ENCODE data around the gene NKX2-8.

NKX2-8 gene

DNA sequence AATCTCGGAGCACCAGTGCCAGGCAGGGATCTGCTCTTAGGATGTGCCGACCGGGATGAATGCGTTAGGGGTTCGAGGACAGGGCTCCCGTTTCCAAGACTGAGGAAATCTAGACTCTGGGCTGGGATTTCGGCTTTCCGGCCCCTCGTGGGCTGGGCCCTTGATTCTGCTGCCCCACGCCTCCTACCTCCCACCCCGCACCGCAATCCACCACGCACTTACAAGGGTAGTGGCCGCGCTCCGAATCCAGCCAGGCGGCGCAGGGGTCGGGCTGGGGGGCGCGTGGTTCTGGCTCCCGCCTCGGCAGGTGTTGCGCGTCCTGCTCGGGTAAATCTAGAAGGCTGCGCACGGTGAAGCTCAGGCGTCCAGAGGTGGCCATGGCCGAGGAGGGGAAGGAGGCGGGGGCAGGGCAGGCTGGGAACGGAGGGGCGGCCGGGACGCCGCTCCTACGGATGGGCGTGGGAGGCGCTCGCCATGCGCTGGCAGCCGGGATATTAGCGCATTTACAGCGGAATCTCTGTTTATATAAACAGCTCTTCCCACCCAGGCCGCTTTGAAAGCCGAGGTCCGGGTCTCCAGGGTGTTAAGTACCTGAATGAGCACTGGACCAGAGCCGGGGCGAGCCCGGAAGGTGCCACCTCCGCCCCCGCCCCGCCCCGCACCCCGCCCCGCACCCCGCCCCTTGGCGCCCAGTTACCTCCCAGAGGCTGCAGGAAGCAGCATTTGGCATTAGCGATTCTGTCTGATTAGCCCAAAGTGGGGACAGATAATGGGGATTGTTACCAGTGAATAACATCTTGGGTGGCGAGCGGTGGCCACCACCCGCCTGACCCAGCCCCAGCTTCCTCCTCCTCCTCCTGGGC lies at the start of gene NKX2-8:
Gene NKX2-8, minus strand, starts transcription at position 604 of the 863 bp plus-strand sequence. Its CDS starts 225 bp downstream, at position 379.
- Mint-ChIP-seq H3K27ac (no peak within 1 kb of the TSS), H3K36me3 (ENCODE audit: low read depth) (no peaks in the 10 kb centered on the region), H3K27me3 (peaks cover 86% of the 10 kb centered on the region), H3K4me1 (ENCODE audit: low read depth) (peaks cover 4% of the 10 kb centered on the region), H3K9me3 (no peaks in the 10 kb centered on the region), H3K4me3 (peak within 1 kb of the TSS; percentile 4)
- no peak for DNase-seq

DNA sequence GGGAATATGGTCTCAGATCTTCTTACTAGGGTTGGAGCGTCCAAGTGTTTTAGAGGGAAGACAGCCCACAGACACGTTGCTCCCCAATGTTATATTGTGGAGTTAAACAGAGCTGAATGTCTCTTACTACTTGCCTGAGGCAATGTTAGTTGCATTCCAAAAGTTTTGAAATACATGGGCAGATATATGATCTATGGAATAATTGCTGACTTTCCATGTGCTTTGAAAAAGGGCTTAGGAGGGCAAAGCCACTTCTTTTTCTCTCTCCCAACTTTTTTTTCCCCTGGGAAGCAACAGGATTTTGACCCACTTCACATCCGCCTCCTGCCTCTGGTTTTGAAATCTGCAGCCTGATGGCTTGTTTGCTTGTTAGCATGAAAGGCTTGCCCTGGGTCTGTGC lies 45.6 kb upstream of the NKX2-8 start:
- Mint-ChIP-seq H3K27me3 (peaks cover 25% of the 10 kb centered on the region), H3K9me3 (no peaks in the 10 kb centered on the region), H3K36me3 (ENCODE audit: low read depth) (no peaks in the 10 kb centered on the region), H3K4me3 (no peak overlapping the region), H3K4me1 (ENCODE audit: low read depth) (no peaks in the 10 kb centered on the region), H3K27ac (no peak overlapping the region)
- no peak for DNase-seq

DNA sequence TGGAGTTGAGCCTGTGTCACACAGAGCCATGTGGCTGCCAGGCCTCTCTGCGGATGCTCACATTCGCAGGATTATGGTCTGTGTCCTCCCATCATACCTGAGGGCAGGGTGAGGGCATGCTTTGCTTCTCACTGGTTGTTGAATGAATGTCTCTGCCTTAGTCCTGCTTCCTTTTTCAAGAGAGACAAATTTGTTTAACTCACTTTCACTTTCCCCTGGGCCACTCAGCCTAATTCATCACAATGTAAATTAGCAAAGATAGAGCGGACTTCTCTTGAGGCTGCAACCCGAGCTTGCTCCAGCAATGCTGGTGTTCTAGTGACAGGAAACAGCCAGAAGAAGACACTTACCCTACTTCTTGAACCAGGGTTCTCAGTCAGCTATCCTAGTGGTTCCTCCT lies 43.7 kb upstream of the NKX2-8 start:
- no peaks in the 10 kb centered on the region for H3K36me3 Mint-ChIP-seq (ENCODE audit: low read depth)
- no peaks in the 10 kb centered on the region for H3K4me1 Mint-ChIP-seq (ENCODE audit: low read depth)
- H3K9me3 Mint-ChIP-seq = no peaks in the 10 kb centered on the region
- H3K27ac Mint-ChIP-seq = no peak overlapping the region
- H3K27me3 Mint-ChIP-seq = peaks cover 22% of the 10 kb centered on the region
- no peak overlapping the region for H3K4me3 Mint-ChIP-seq
- no peak for DNase-seq

DNA sequence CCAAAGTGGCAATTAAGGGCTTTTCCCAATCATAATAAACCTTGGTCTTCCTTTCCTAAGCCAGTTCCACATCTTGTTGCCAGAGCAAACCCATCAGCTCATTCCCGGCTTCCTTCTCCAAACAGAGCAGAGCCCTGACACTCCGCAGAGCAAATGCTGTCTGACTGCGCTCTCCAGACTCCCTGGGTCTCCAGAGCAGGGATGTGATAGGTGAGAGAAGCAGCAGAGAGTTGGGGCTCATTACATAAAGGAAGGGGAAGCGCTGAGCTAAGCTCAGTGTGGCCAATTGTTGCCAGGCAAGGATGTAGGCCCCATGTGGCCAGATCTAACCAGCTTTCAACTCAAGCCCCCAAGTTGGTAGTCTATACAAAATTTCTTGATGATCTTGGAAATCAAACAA lies 43.0 kb upstream of the NKX2-8 start:
- no peak for DNase-seq
- no peak overlapping the region for H3K27ac Mint-ChIP-seq
- H3K36me3 Mint-ChIP-seq (ENCODE audit: low read depth) = no peaks in the 10 kb centered on the region
- peaks cover 19% of the 10 kb centered on the region for H3K27me3 Mint-ChIP-seq
- H3K9me3 Mint-ChIP-seq = peaks cover 5% of the 10 kb centered on the region
- no peaks in the 10 kb centered on the region for H3K4me1 Mint-ChIP-seq (ENCODE audit: low read depth)
- no peak overlapping the region for H3K4me3 Mint-ChIP-seq

DNA sequence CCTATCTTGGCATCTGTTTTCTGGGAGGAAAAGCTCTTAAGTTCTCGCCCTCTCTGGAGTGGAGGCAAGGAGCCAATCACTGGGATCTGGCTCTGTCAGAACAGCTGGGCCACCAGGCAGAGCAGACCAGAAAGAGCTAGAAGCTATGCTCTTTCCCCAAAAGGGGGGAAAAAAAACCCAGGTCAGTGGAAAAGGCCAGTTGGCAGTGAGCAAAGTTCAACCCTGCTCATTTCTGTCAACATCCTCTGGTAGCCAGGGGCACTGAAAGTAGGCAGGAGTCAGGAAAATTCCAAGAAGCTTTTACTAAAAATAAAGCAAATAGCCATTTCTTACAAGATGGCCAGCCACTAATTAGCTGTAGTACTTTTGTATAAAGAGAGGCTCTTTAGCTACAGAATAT lies 42.6 kb upstream of the NKX2-8 start:
- Mint-ChIP-seq H3K36me3 (ENCODE audit: low read depth) (no peaks in the 10 kb centered on the region), H3K4me3 (no peak overlapping the region), H3K4me1 (ENCODE audit: low read depth) (no peaks in the 10 kb centered on the region), H3K27me3 (peaks cover 19% of the 10 kb centered on the region), H3K27ac (no peak overlapping the region), H3K9me3 (peaks cover 6% of the 10 kb centered on the region)
- no peak for DNase-seq

DNA sequence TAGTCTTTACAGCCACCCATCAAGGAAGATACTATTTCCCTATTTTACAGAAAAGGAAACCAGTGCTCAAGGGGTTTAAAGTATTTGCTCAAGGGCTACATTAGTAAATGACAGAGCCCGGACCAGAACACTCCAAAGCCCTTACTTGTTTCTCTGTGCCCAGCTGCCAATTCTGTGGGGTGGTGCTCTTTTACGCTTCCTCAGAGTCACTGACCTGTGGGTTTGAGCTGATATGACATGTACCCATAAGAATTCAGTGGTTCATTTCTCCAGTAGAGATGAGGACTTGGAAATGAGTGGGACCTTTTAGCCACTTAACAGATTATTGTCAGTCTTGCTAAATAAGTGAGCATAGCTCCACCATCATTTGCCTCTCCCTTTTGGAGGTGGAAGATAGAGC lies 37.4 kb upstream of the NKX2-8 start:
- Mint-ChIP-seq H3K4me3 (no peak overlapping the region), H3K4me1 (ENCODE audit: low read depth) (no peaks in the 10 kb centered on the region), H3K27me3 (peaks cover 4% of the 10 kb centered on the region), H3K27ac (no peak overlapping the region), H3K9me3 (peaks cover 6% of the 10 kb centered on the region), H3K36me3 (ENCODE audit: low read depth) (no peaks in the 10 kb centered on the region)
- DNase-seq = no peak

DNA sequence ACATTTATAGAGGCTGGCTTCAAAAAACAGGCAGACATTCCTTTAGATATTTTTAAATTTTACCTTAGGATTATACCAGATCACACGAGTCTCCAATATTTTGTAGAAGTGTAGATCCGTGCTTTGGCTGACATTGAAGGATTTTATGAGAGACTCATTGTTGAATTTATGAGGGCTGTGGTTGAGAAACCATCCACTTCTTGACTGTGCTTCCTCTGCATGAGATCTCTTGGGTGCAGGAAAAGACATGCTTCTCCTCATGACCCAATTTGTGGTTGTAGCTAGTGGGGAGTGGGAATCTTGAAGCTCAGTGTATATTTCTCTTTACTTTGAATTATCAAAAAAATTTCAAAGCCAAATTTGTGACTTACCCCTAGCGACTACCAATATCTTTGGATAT lies 36.7 kb upstream of the NKX2-8 start:
- Mint-ChIP-seq H3K9me3 (peaks cover 9% of the 10 kb centered on the region), H3K36me3 (ENCODE audit: low read depth) (no peaks in the 10 kb centered on the region), H3K27ac (no peak overlapping the region), H3K4me1 (ENCODE audit: low read depth) (no peaks in the 10 kb centered on the region), H3K27me3 (peaks cover under 1% of the 10 kb centered on the region), H3K4me3 (no peak overlapping the region)
- DNase-seq = no peak

DNA sequence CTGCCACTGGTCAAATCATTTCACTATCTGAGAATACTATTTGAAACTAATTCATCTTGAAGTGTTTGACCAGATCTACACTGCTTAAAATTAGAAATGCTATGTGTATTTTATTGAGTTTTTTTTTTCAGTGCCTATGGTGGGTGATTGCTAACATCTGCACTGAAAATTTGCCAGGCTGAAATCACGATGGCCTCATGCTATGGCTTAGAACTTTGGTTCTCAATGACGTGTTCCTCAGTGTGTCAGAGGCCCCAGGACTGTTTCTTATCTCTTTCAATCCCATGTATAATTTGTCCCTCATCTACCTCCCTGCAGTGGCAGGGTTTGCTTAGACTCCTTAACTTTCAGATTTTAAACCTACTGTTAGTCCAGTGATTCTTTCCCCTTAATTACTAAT lies 36.2 kb upstream of the NKX2-8 start:
- DNase-seq = no peak
- Mint-ChIP-seq H3K27ac (no peak overlapping the region), H3K27me3 (no peaks in the 10 kb centered on the region), H3K9me3 (peaks cover 12% of the 10 kb centered on the region), H3K4me3 (no peak overlapping the region), H3K36me3 (ENCODE audit: low read depth) (no peaks in the 10 kb centered on the region), H3K4me1 (ENCODE audit: low read depth) (no peaks in the 10 kb centered on the region)

DNA sequence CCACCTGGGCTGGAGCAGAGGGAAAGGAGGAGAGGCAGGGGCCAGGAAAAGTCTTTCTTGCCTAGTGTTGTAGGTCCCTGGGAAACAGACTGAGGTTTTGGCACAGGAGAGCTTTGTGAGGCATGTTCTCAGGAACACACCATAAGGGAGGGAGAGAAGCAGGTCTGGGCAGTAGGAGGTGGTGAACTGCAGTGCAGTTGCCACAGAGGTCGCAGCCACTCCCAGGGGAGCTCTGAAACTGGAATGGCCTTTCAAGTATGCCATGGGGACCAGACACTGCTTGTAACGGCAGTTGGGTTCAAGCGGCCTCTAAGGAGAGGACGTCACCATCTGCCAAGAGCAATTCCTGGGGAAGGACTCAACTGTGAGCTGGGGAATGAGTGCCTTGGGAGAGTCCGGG lies 35.4 kb upstream of the NKX2-8 start:
- H3K36me3 Mint-ChIP-seq (ENCODE audit: low read depth) = no peaks in the 10 kb centered on the region

DNA sequence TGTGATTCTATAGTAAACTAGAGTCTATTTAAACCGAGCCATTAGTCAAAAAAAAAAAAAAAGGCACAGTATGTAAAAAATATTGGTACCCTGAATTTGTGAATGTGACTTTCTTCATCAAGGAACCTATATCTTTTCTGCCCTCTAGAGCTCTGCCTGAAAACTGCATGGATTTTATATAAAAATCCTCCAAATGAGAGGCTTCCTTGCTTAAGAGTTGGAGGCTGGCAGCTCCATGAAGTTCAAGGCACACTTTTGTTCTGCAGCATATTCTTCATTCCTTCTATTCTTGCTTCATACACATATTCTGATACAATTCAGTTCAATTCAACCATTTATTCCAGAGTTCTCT lies 23.1 kb upstream of the NKX2-8 start:
- no peak overlapping the region for H3K27ac Mint-ChIP-seq
- no peaks in the 10 kb centered on the region for H3K9me3 Mint-ChIP-seq
- peaks cover 21% of the 10 kb centered on the region for H3K27me3 Mint-ChIP-seq

More for the DNA sequence above, 35.4 kb upstream of the NKX2-8 start:
- Mint-ChIP-seq H3K4me3 (no peak overlapping the region), H3K9me3 (peaks cover 12% of the 10 kb centered on the region), H3K27ac (no peak overlapping the region), H3K27me3 (no peaks in the 10 kb centered on the region), H3K4me1 (ENCODE audit: low read depth) (no peaks in the 10 kb centered on the region)
- DNase-seq = no peak

DNA sequence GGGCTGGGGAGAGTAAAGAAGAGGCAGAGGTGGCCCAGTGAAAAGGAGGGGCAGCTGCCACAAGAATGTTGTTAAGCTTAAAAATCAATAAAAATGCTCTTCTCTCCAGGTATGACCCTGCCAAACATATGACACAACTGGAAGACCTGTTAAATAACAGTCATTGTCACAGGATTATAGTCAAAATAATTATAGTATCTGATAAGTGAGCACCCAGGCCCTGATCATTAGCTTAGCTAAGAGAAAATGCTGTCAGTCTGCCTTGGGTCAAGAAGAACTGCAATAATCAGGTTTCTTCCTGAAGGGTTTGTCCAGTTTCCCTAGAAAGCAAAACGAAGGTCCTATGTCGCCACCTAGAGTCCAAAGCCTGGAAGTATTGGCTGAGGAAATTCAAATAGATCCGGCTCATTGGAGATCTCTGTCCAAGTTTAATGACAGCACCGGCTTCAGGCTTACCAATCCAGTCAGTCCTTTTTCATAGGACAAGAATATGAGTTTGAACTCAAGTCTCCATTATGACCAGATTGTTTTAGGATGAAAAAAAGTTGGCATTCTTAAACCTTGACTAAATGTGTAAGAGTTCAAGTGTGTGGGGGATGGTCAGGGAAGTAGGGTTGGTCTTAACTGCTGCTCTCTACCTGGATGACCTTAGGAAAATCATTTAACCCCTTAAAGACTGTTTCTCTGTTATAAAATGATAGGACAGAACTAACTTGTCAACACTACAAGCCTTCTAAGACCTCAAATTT lies 22.5 kb upstream of the NKX2-8 start:
- Mint-ChIP-seq H3K9me3 (no peaks in the 10 kb centered on the region), H3K27me3 (peaks cover 25% of the 10 kb centered on the region), H3K36me3 (ENCODE audit: low read depth) (no peaks in the 10 kb centered on the region), H3K4me3 (no peak overlapping the region), H3K4me1 (ENCODE audit: low read depth) (no peaks in the 10 kb centered on the region), H3K27ac (no peak overlapping the region)
- DNase-seq = no peak

More for the DNA sequence above, 23.1 kb upstream of the NKX2-8 start:
- no peak for DNase-seq
- Mint-ChIP-seq H3K36me3 (ENCODE audit: low read depth) (no peaks in the 10 kb centered on the region), H3K4me3 (no peak overlapping the region), H3K4me1 (ENCODE audit: low read depth) (no peaks in the 10 kb centered on the region)

DNA sequence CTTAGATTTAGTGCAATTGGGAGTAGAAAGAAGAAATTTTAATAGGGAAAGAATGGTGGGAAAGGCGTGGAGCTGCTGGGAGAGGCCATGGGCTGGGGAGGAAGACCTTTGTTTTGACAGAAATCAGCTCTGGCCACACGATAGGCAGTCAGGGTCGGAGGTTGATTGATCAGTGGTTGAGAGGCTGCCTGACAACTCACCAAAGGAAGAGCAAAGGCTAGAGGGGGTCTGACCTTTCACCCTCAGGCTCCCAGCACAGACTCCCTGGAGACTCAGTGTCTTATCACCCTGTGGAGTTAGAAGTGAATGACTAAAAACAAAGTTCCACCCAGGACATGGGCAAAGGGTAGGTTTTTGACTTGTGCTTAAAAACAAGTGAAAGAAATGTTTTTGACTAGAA lies 18.0 kb upstream of the NKX2-8 start:
- no peak for DNase-seq
- no peaks in the 10 kb centered on the region for H3K4me1 Mint-ChIP-seq (ENCODE audit: low read depth)
- H3K9me3 Mint-ChIP-seq = no peaks in the 10 kb centered on the region
- H3K27me3 Mint-ChIP-seq = peaks cover 24% of the 10 kb centered on the region
- no peak overlapping the region for H3K27ac Mint-ChIP-seq
- no peaks in the 10 kb centered on the region for H3K36me3 Mint-ChIP-seq (ENCODE audit: low read depth)
- H3K4me3 Mint-ChIP-seq = no peak overlapping the region

DNA sequence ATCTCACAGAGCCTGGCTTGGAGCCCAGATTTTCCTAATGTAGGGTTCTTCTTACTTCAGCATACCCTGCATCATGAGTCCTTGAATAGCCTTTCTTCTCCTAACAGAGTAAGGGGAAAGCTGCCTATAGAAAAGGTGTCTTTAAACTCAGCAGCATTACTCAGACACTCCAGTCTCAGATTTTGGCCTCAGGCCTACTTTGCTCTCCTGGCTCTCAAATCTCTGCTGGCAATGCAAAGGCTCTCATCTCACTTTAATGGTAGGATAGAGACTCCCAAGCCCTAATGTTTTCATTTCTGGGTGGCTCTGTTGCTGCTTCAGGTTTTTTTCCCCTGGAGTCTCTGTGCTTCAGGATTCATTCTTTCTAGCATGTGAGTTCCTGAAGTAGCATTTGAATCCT lies 9.1 kb upstream of the NKX2-8 start:
- DNase-seq = no peak
- Mint-ChIP-seq H3K9me3 (no peaks in the 10 kb centered on the region), H3K4me3 (no peak overlapping the region), H3K36me3 (ENCODE audit: low read depth) (no peaks in the 10 kb centered on the region), H3K4me1 (ENCODE audit: low read depth) (no peaks in the 10 kb centered on the region), H3K27me3 (peaks cover 67% of the 10 kb centered on the region), H3K27ac (no peak overlapping the region)

DNA sequence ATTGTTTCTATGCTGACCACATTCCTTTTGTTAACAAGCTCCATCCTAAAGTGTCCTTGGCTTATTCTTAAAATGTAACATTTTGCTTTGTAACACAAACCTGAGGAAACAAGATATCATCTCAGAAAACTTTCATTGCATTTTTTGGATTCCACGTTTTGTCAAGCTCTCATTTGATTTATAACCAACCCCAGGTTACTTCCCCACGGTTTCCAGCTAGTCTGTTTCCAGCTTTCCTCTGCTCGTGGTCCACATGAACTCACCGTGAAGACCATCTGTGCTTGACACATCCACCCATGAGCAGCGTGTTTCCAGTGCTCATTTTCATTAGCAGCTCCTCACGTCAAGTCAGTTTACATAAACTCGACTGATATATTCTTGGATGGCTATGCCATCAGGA lies 6.4 kb upstream of the NKX2-8 start:
- no peak for DNase-seq
- no peak overlapping the region for H3K4me3 Mint-ChIP-seq
- peaks cover 83% of the 10 kb centered on the region for H3K27me3 Mint-ChIP-seq
- H3K4me1 Mint-ChIP-seq (ENCODE audit: low read depth) = no peaks in the 10 kb centered on the region
- no peak overlapping the region for H3K27ac Mint-ChIP-seq
- no peaks in the 10 kb centered on the region for H3K36me3 Mint-ChIP-seq (ENCODE audit: low read depth)
- no peaks in the 10 kb centered on the region for H3K9me3 Mint-ChIP-seq

DNA sequence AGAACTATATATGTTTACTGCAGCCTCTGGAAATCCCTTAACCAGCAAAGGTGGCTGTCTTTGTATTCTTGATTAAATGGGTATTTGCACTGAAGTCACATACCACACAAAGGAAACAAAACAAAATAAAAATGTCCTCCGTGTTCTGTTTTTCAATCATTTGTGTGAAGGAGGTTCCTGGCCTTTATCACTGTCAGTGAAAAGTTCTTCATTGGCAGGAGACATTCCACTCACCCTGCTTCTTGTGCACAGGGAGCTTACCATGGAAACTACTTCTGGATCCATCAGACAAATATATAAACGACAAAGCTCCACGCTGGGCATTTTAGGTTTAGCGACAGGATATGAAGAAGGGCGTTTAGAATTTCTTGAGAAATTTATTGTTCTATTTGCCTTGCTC lies 5.7 kb upstream of the NKX2-8 start:
- H3K4me3 Mint-ChIP-seq = no peak overlapping the region
- no peak overlapping the region for H3K27ac Mint-ChIP-seq
- H3K27me3 Mint-ChIP-seq = peaks cover 85% of the 10 kb centered on the region
- H3K9me3 Mint-ChIP-seq = no peaks in the 10 kb centered on the region
- no peaks in the 10 kb centered on the region for H3K4me1 Mint-ChIP-seq (ENCODE audit: low read depth)
- no peak for DNase-seq
- no peaks in the 10 kb centered on the region for H3K36me3 Mint-ChIP-seq (ENCODE audit: low read depth)

All from activated T-cell treated with anti-CD3 and anti-CD28 coated beads, Interleukin-2, amount 50 U/mL, for 24 hours (primary cell).